Upper lobe of right lung (tissue), 1 donor: ENCODE results near the gene CBX2. TPM values are rescaled to one million over a fixed set of nuclear protein-coding genes. Genes with fewer than 3 reads are reported as not detected.
A peak's percentile ranks its signal among the peaks of the same experiment; 100 is the strongest.

Source experiments
- ATAC-seq: fragments of 200-7000 bp; cut with Tn5 transposase; one replicate; pipeline ENCODE4 v1.9.1; 2020; ENCODE audit warnings: mild to moderate bottlenecking, moderate library complexity
- DNase-seq: peaks from one replicate; pipeline ENCODE4 v3.0.0-alpha.2; 2020
- H3K27ac ChIP-seq: fragments of 200-600 bp; one replicate; pipeline ENCODE4 v1.8.0; 2022
- H3K27me3 ChIP-seq: fragments of 200-600 bp; one replicate; pipeline ENCODE4 v1.8.0; 2022; ENCODE audit warnings: mild to moderate bottlenecking
- H3K36me3 ChIP-seq: fragments of 200-600 bp; one replicate; pipeline ENCODE4 v1.8.0; 2022
- H3K4me1 ChIP-seq: fragments of 200-600 bp; one replicate; pipeline ENCODE4 v1.8.0; 2022
- H3K4me3 ChIP-seq: fragments of 200-600 bp; one replicate; pipeline ENCODE4 v1.8.0; 2022; ENCODE audit warnings: mild to moderate bottlenecking
- H3K9me3 ChIP-seq: fragments of 200-600 bp; one replicate; pipeline ENCODE4 v1.8.0; 2022
- CTCF ChIP-seq: fragments of 200-600 bp; IDR thresholded peaks from one replicate; pipeline ENCODE4 v1.8.0; 2022; ENCODE audit warnings: antibody characterized with exemption
- intact Hi-C: fragments of 100-400 bp; cut with DNase I; formaldehyde crosslinking; loops from one replicate; pipeline ENCODE4 v1.11.0; 2022
- total RNA-seq: library from RNA; stranded (reverse); fragmentation: NEBNext Ultra II Directional; extraction: Animal tissue kit (Norgen Biotek cat#: 25700); gene quantifications from one replicate; pipeline ENCODE4 v1.2.1, GENCODE V29; 2021
- donor health status: DM: no; HTN: yes; CAD: no; lungs with severe emphysema.

CBX2 gene
- total RNA-seq, 1 donor from 2014 or later = 3.4 TPM

GRCh38 chr17:79757140-79757745, 20.7 kb upstream of the CBX2 start:
- Histone ChIP-seq H3K9me3 (no peaks in the 10 kb centered on the region), H3K27ac (no peak overlapping the region), H3K4me1 (no peaks in the 10 kb centered on the region), H3K27me3 (peaks cover 15% of the 10 kb centered on the region), H3K4me3 (no peak overlapping the region), H3K36me3 (no peaks in the 10 kb centered on the region)
- intact Hi-C loops = no loop called here
- peak; percentile 12 for DNase-seq
- no peak for ATAC-seq
- no peak for TF ChIP-seq CTCF

GRCh38 chr17:79758271-79758670, 19.7 kb upstream of the CBX2 start:
- DNase-seq = no peak
- TF ChIP-seq CTCF = no peak
- H3K9me3 ChIP-seq = no peaks in the 10 kb centered on the region
- no peaks in the 10 kb centered on the region for H3K4me1 ChIP-seq
- H3K36me3 ChIP-seq = no peaks in the 10 kb centered on the region
- ATAC-seq = no peak
- intact Hi-C loops = no loop called here
- H3K4me3 ChIP-seq = no peak overlapping the region
- H3K27ac ChIP-seq = no peak overlapping the region
- H3K27me3 ChIP-seq = peaks cover 8% of the 10 kb centered on the region

GRCh38 chr17:79760197-79760906, 17.6 kb upstream of the CBX2 start:
- no peak overlapping the region for H3K4me3 ChIP-seq
- no peak for TF ChIP-seq CTCF
- no peaks in the 10 kb centered on the region for H3K4me1 ChIP-seq
- no peaks in the 10 kb centered on the region for H3K27me3 ChIP-seq
- no peaks in the 10 kb centered on the region for H3K36me3 ChIP-seq
- no peaks in the 10 kb centered on the region for H3K9me3 ChIP-seq
- no peak for ATAC-seq
- DNase-seq = peak; percentile 40
- no peak overlapping the region for H3K27ac ChIP-seq
- intact Hi-C loops = no loop called here

GRCh38 chr17:79761894-79762589, 15.9 kb upstream of the CBX2 start:
- Histone ChIP-seq H3K27ac (no peak overlapping the region), H3K9me3 (no peaks in the 10 kb centered on the region), H3K4me3 (no peak overlapping the region), H3K36me3 (no peaks in the 10 kb centered on the region), H3K27me3 (peaks cover 3% of the 10 kb centered on the region), H3K4me1 (no peaks in the 10 kb centered on the region)
- ATAC-seq (no peak), DNase-seq (peak; percentile 44)
- intact Hi-C loops = no loop called here
- TF ChIP-seq CTCF = no peak

- TF ChIP-seq CTCF = no peak
- no peak overlapping the region for H3K27ac ChIP-seq
- H3K27me3 ChIP-seq = peaks cover 3% of the 10 kb centered on the region
- ATAC-seq (no peak), DNase-seq (no peak)
- H3K36me3 ChIP-seq = no peaks in the 10 kb centered on the region
- H3K4me3 ChIP-seq = no peak overlapping the region
- H3K9me3 ChIP-seq = no peaks in the 10 kb centered on the region
- intact Hi-C loops = no loop called here
- no peaks in the 10 kb centered on the region for H3K4me1 ChIP-seq
Observed at GRCh38 chr17:79765708-79766107, 12.2 kb upstream of the CBX2 start.
